MCF 10A (cell line): Measurements from ENCODE around the gene ROPN1. TPM values are rescaled to one million over a fixed set of nuclear protein-coding genes. Genes with fewer than 3 reads are reported as not detected.
"Not testable (repeated sequence)": the region's sequence is repeated elsewhere in the genome, so short reads cannot be mapped to it uniquely, and the experiment has no call there.

Experiments used
- BruUV-seq: library from RNA; stranded (reverse); fragments of 400-500 nt; replicated peaks from 2 replicates; lab custom pipeline; 2021; lab: Mats Ljungman, UMichigan
- CTCF ChIA-PET: fragments of 300-600 bp; sonication (Branson Sonifier 250); formaldehyde crosslinking; extraction: SDS; loops from one replicate; lab custom pipeline; 2021; ENCODE audit warnings: antibody characterized with exemption, inconsistent platforms; lab: Yijun Ruan, JAX
- POLR2A ChIA-PET: fragments of 300-600, 350-650 bp; sonication (Branson Sonifier 250); formaldehyde crosslinking; extraction: SDS; loops from one replicate; lab custom pipeline; 2020; ENCODE audit warnings: antibody characterized with exemption, inconsistent platforms; lab: Yijun Ruan, JAX
- DNase-seq: peaks from one replicate; pipeline ENCODE4 v3.0.0-alpha.2; 2018; ENCODE audit not compliant: unreplicated experiment
- H3K27ac Mint-ChIP-seq: one replicate; pipeline ENCODE4 v1.8.0; 2022; ENCODE audit warnings: mild to moderate bottlenecking, low read depth, mixed read lengths; ENCODE audit not compliant: unreplicated experiment
- H3K27me3 Mint-ChIP-seq: one replicate; pipeline ENCODE4 v1.8.0; 2022; ENCODE audit warnings: mixed read lengths; ENCODE audit not compliant: insufficient read depth, unreplicated experiment
- H3K36me3 Mint-ChIP-seq: one replicate; pipeline ENCODE4 v1.8.0; 2022; ENCODE audit warnings: mild to moderate bottlenecking, moderate library complexity, mixed read lengths; ENCODE audit not compliant: insufficient read depth, unreplicated experiment
- H3K4me1 Mint-ChIP-seq: one replicate; pipeline ENCODE4 v1.8.0; 2022; ENCODE audit warnings: mixed read lengths; ENCODE audit not compliant: insufficient read depth, unreplicated experiment
- H3K4me3 Mint-ChIP-seq: one replicate; pipeline ENCODE4 v1.8.0; 2022; ENCODE audit warnings: mild to moderate bottlenecking, moderate library complexity, mixed read lengths; ENCODE audit not compliant: unreplicated experiment
- H3K9me3 Mint-ChIP-seq: one replicate; pipeline ENCODE4 v1.8.0; 2022; ENCODE audit warnings: mixed read lengths; ENCODE audit not compliant: unreplicated experiment
- intact Hi-C: fragments of 100-400 bp; cut with micrococcal nuclease; formaldehyde crosslinking; loops from 2 replicates; pipeline ENCODE4 v1.14.1; 2022
- total RNA-seq: library from RNA; stranded (reverse); gene quantifications from 2 replicates; pipeline ENCODE4 v1.2.3, GENCODE V29; 2022
- TF ChIP-seq, protein P1 (sequence below): fragments of 200-600 bp; IDR thresholded peaks from one replicate; pipeline ENCODE4 v1.8.0; 2022; ENCODE audit warnings: antibody characterized with exemption, mild to moderate bottlenecking; ENCODE audit not compliant: unreplicated experiment

Gene ROPN1
- total RNA-seq, 1 experiment from 2014 or later: not detected

DNA sequence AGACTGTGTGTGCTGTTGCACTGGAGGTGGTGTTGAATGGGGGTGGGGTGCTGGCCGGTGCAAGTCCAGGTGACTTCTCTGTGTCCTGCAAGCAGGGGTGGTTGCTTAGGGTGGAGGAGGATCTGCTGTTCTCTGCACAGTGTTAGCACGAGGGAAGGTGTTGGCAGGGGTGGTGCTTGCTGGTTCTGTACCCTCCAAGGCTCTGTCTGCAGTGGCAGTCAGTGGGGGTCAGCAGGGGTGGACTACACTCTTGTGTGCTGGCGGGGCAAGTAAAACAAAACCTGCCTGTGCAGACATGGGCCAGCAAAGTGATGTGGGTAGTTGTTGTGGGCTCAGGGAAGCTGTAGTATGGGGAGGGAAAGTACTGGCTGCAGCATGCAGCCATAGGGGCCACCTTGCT lies 5.5 kb downstream of the ROPN1 start:
- POLR2A ChIA-PET: no interaction called here
- CTCF ChIA-PET: interaction anchor here (0.6 to 1.3 kb wide), 2 partner anchors 33 to 263 kb away, joined by 3 to 4 read pairs; no protein-coding TSS in a partner anchor
- no TSS peak for BruUV-seq
- intact Hi-C loops: no loop called here
- Mint-ChIP-seq H3K27ac (no peak overlapping the region), H3K4me1 (no peaks in the 10 kb centered on the region), H3K9me3 (no peaks in the 10 kb centered on the region), H3K36me3 (no peaks in the 10 kb centered on the region), H3K4me3 (no peak overlapping the region), H3K27me3 (peaks cover 86% of the 10 kb centered on the region)
- DNase-seq: no peak
- TF ChIP-seq, protein P1, sequence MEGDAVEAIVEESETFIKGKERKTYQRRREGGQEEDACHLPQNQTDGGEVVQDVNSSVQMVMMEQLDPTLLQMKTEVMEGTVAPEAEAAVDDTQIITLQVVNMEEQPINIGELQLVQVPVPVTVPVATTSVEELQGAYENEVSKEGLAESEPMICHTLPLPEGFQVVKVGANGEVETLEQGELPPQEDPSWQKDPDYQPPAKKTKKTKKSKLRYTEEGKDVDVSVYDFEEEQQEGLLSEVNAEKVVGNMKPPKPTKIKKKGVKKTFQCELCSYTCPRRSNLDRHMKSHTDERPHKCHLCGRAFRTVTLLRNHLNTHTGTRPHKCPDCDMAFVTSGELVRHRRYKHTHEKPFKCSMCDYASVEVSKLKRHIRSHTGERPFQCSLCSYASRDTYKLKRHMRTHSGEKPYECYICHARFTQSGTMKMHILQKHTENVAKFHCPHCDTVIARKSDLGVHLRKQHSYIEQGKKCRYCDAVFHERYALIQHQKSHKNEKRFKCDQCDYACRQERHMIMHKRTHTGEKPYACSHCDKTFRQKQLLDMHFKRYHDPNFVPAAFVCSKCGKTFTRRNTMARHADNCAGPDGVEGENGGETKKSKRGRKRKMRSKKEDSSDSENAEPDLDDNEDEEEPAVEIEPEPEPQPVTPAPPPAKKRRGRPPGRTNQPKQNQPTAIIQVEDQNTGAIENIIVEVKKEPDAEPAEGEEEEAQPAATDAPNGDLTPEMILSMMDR: no peak

DNA sequence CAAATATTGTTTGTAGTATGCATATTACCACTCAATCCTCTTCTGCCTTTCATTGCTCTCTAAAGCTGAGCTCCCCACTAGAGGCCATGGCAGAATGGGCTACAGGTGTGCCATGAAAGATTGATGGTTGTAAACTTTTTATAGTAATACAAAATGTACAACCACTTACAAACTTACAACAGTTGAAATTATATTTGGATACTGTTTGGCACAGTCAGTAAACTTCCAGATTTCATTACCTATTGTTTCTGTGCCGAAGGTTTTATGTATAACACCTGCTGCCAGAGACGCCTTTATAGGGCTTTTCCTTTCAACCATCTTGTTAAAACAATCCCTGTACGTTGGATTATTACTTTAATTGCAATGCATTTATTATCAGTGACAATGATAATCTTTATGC lies 7.0 kb downstream of the ROPN1 start:
- peaks cover 91% of the 10 kb centered on the region for H3K27me3 Mint-ChIP-seq
- CTCF ChIA-PET: no interaction called here

DNA sequence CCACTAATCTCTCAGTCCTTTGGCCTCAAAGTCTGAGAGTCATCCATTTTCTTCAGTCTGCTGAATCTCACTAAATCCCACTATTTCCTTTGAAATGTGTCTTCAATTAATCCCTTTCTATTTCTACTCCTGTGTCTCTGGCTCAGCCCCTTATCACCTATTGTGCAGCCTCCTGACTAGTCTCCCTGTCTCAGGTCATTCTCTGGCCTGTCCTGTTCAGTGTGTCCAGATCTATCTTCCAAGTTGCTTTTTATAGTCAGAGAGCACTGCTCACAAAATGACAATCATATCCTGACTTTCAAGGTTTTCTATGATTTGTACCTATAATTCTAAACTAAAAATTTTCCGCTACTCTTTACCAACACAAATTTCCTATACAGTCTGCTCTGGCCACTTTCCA lies 7.6 kb downstream of the ROPN1 start:
- H3K4me1 Mint-ChIP-seq: no peaks in the 10 kb centered on the region
- no peak overlapping the region for H3K4me3 Mint-ChIP-seq
- no peaks in the 10 kb centered on the region for H3K36me3 Mint-ChIP-seq
- ChIA-PET POLR2A (no interaction called here), CTCF (no interaction called here)
- DNase-seq: no peak
- H3K27me3 Mint-ChIP-seq: peaks cover 88% of the 10 kb centered on the region
- BruUV-seq: no TSS peak
- intact Hi-C loops: loop anchor here (5.0 kb wide), 1 partner anchor 332 kb away; no protein-coding TSS in a partner anchor
- H3K27ac Mint-ChIP-seq: no peak overlapping the region
- TF ChIP-seq, protein P1: no peak
- no peaks in the 10 kb centered on the region for H3K9me3 Mint-ChIP-seq

More for the DNA sequence above, 7.0 kb downstream of the ROPN1 start:
- BruUV-seq: no TSS peak
- H3K36me3 Mint-ChIP-seq: no peaks in the 10 kb centered on the region
- no peak overlapping the region for H3K27ac Mint-ChIP-seq
- H3K4me3 Mint-ChIP-seq: no peak overlapping the region
- no peaks in the 10 kb centered on the region for H3K9me3 Mint-ChIP-seq
- POLR2A ChIA-PET: interaction anchor here (0.6 kb wide), 1 partner anchor 694 kb away, joined by 3 read pairs; no protein-coding TSS in a partner anchor
- H3K4me1 Mint-ChIP-seq: no peaks in the 10 kb centered on the region
- intact Hi-C loops: loop anchor here (5.0 kb wide), 1 partner anchor 333 kb away; no protein-coding TSS in a partner anchor
- TF ChIP-seq, protein P1: no peak
- DNase-seq: no peak

- CTCF ChIA-PET: interaction anchor here (0.6 to 3.1 kb wide), 5 partner anchors 8 to 329 kb away, joined by 3 to 17 read pairs (median 4); partner anchors contain the start of gene CCDC14
- H3K9me3 Mint-ChIP-seq, H3K4me3 Mint-ChIP-seq, BruUV-seq, H3K4me1 Mint-ChIP-seq, DNase-seq, H3K27ac Mint-ChIP-seq, POLR2A ChIA-PET, H3K36me3 Mint-ChIP-seq: not testable (repeated sequence)
- intact Hi-C loops: loop anchor here (5.0 kb wide), 1 partner anchor 329 kb away; no protein-coding TSS in a partner anchor
- peaks cover 58% of the 10 kb centered on the region for H3K27me3 Mint-ChIP-seq
Measured at GRCh38 chr3:123981317-123981716, 10.6 kb downstream of the ROPN1 start.
